ENCODE data around the gene PROC. TPM values are rescaled to one million over a fixed set of nuclear protein-coding genes. Genes with fewer than 3 reads are reported as not detected.

Gene PROC
- total RNA-seq = not detected
- 0.18 TPM for polyA plus RNA-seq
- long read RNA-seq, donor 1 = 0 reads
- long read RNA-seq, donor 2 = 0 reads
- long read RNA-seq, donor 3 = 0 reads
- long read RNA-seq, donor 4 = 0 reads

GRCh38 chr2:127418300-127419111 lies at the start of gene PROC:
Gene PROC, plus strand, starts transcription at chr2:127418427. Its CDS starts 1,516 bp downstream, at chr2:127419943.
- no peaks in the 10 kb centered on the region for H3K27me3 ChIP-seq (ENCODE audit: control insufficient read depth, insufficient read depth)
- H3K4me3 ChIP-seq (ENCODE audit: low read length) = no peak within 1 kb of the TSS
- no peaks in the 10 kb centered on the region for H3K9me3 ChIP-seq (ENCODE audit: control insufficient read depth, low read length)
- intact Hi-C loops (cut with DNase I) = loop anchor here in 2 of 4 donors (10.0 kb wide), 2 partner anchors 54 to 74 kb away; no protein-coding TSS in a partner anchor
- no peak for ATAC-seq
- H3K27ac ChIP-seq (ENCODE audit: low read length) = no peak within 1 kb of the TSS
- 92% methylated on average over 16 of the region's 16 CpGs for WGBS
- H3K4me1 ChIP-seq (ENCODE audit: control insufficient read depth, insufficient read depth, low read length) = peaks cover 4% of the 10 kb centered on the region
- no peak for DNase-seq

- H3K9me3 ChIP-seq (ENCODE audit: control insufficient read depth, low read length) = no peaks in the 10 kb centered on the region
- H3K4me1 ChIP-seq (ENCODE audit: control insufficient read depth, insufficient read depth, low read length) = peaks cover 5% of the 10 kb centered on the region
- ATAC-seq (no peak), DNase-seq (no peak)
- no peak overlapping the region for H3K27ac ChIP-seq (ENCODE audit: low read length)
- intact Hi-C loops (cut with DNase I) = no loop called here
- no peaks in the 10 kb centered on the region for H3K27me3 ChIP-seq (ENCODE audit: control insufficient read depth, insufficient read depth)
- H3K4me3 ChIP-seq (ENCODE audit: low read length) = no peak overlapping the region
- WGBS = 99% methylated on average over 10 of the region's 10 CpGs
These were observed 48.2 kb upstream of the PROC start for GRCh38 chr2:127370010-127370409.

GRCh38 chr2:127371037-127371436 lies 47.2 kb upstream of the PROC start:
- H3K27ac ChIP-seq (ENCODE audit: low read length) = no peak overlapping the region
- ATAC-seq = peak; percentile 50 to 89
- intact Hi-C loops (cut with DNase I) = no loop called here
- 67% methylated on average over 11 of the region's 11 CpGs for WGBS
- peak; percentile 62 to 88 (median 72) for DNase-seq
- H3K27me3 ChIP-seq (ENCODE audit: control insufficient read depth, insufficient read depth) = no peaks in the 10 kb centered on the region
- no peaks in the 10 kb centered on the region for H3K9me3 ChIP-seq (ENCODE audit: control insufficient read depth, low read length)
- H3K4me3 ChIP-seq (ENCODE audit: low read length) = no peak overlapping the region
- H3K4me1 ChIP-seq (ENCODE audit: control insufficient read depth, insufficient read depth, low read length) = no peaks in the 10 kb centered on the region

- H3K4me3 ChIP-seq (ENCODE audit: low read length) = no peak overlapping the region
- WGBS = 96% methylated on average over 5 of the region's 5 CpGs
- H3K4me1 ChIP-seq (ENCODE audit: control insufficient read depth, insufficient read depth, low read length) = no peaks in the 10 kb centered on the region
- no peaks in the 10 kb centered on the region for H3K27me3 ChIP-seq (ENCODE audit: control insufficient read depth, insufficient read depth)
- no peak overlapping the region for H3K27ac ChIP-seq (ENCODE audit: low read length)
- DNase-seq (no peak), ATAC-seq (no peak)
- intact Hi-C loops (cut with DNase I) = no loop called here
- H3K9me3 ChIP-seq (ENCODE audit: control insufficient read depth, low read length) = no peaks in the 10 kb centered on the region
These were observed 44.7 kb upstream of the PROC start for GRCh38 chr2:127373362-127374083.

- Histone ChIP-seq H3K9me3 (ENCODE audit: control insufficient read depth, low read length) (no peaks in the 10 kb centered on the region), H3K4me3 (ENCODE audit: low read length) (no peak overlapping the region), H3K4me1 (ENCODE audit: control insufficient read depth, insufficient read depth, low read length) (peaks cover 2% of the 10 kb centered on the region), H3K27ac (ENCODE audit: low read length) (no peak overlapping the region), H3K27me3 (ENCODE audit: control insufficient read depth, insufficient read depth) (no peaks in the 10 kb centered on the region)
- WGBS = 94% methylated on average over 8 of the region's 8 CpGs
- DNase-seq = no peak
- intact Hi-C loops (cut with DNase I) = no loop called here
- no peak for ATAC-seq
These were observed 42.0 kb upstream of the PROC start for GRCh38 chr2:127376257-127376656.

GRCh38 chr2:127377262-127377661 lies 41.0 kb upstream of the PROC start:
- H3K4me3 ChIP-seq (ENCODE audit: low read length) = no peak overlapping the region
- 89% methylated on average over 1 of the region's 1 CpG for WGBS
- ATAC-seq (no peak), DNase-seq (no peak)
- peaks cover 2% of the 10 kb centered on the region for H3K4me1 ChIP-seq (ENCODE audit: control insufficient read depth, insufficient read depth, low read length)
- H3K27ac ChIP-seq (ENCODE audit: low read length) = no peak overlapping the region
- H3K27me3 ChIP-seq (ENCODE audit: control insufficient read depth, insufficient read depth) = no peaks in the 10 kb centered on the region
- intact Hi-C loops (cut with DNase I) = no loop called here
- H3K9me3 ChIP-seq (ENCODE audit: control insufficient read depth, low read length) = no peaks in the 10 kb centered on the region

- H3K9me3 ChIP-seq (ENCODE audit: control insufficient read depth, low read length) = no peaks in the 10 kb centered on the region
- intact Hi-C loops (cut with DNase I) = no loop called here
- DNase-seq (no peak), ATAC-seq (no peak)
- H3K4me1 ChIP-seq (ENCODE audit: control insufficient read depth, insufficient read depth, low read length) = peaks cover 4% of the 10 kb centered on the region
- H3K27ac ChIP-seq (ENCODE audit: low read length) = no peak overlapping the region
- 85% methylated on average over 6 of the region's 6 CpGs for WGBS
- no peak overlapping the region for H3K4me3 ChIP-seq (ENCODE audit: low read length)
- H3K27me3 ChIP-seq (ENCODE audit: control insufficient read depth, insufficient read depth) = no peaks in the 10 kb centered on the region
These were observed 39.5 kb upstream of the PROC start for GRCh38 chr2:127378720-127379119.

- Histone ChIP-seq H3K4me1 (ENCODE audit: control insufficient read depth, insufficient read depth, low read length) (peaks cover 4% of the 10 kb centered on the region), H3K27me3 (ENCODE audit: control insufficient read depth, insufficient read depth) (no peaks in the 10 kb centered on the region), H3K27ac (ENCODE audit: low read length) (no peak overlapping the region), H3K9me3 (ENCODE audit: control insufficient read depth, low read length) (no peaks in the 10 kb centered on the region), H3K4me3 (ENCODE audit: low read length) (no peak overlapping the region)
- no peak for DNase-seq
- intact Hi-C loops (cut with DNase I) = no loop called here
- WGBS = 86% methylated on average over 4 of the region's 4 CpGs
- ATAC-seq = no peak
These were observed 38.4 kb upstream of the PROC start for GRCh38 chr2:127379712-127380355.

- no peak overlapping the region for H3K27ac ChIP-seq (ENCODE audit: low read length)
- ATAC-seq (no peak), DNase-seq (no peak)
- no peaks in the 10 kb centered on the region for H3K9me3 ChIP-seq (ENCODE audit: control insufficient read depth, low read length)
- peaks cover 4% of the 10 kb centered on the region for H3K4me1 ChIP-seq (ENCODE audit: control insufficient read depth, insufficient read depth, low read length)
- 71% methylated on average over 5 of the region's 5 CpGs for WGBS
- H3K27me3 ChIP-seq (ENCODE audit: control insufficient read depth, insufficient read depth) = no peaks in the 10 kb centered on the region
- no peak overlapping the region for H3K4me3 ChIP-seq (ENCODE audit: low read length)
- intact Hi-C loops (cut with DNase I) = no loop called here
These were observed 36.5 kb upstream of the PROC start for GRCh38 chr2:127381762-127382161.

GRCh38 chr2:127382831-127383230 lies 35.4 kb upstream of the PROC start:
- DNase-seq (no peak), ATAC-seq (no peak)
- intact Hi-C loops (cut with DNase I) = no loop called here
- H3K9me3 ChIP-seq (ENCODE audit: control insufficient read depth, low read length) = no peaks in the 10 kb centered on the region
- H3K4me1 ChIP-seq (ENCODE audit: control insufficient read depth, insufficient read depth, low read length) = peaks cover 4% of the 10 kb centered on the region
- no peak overlapping the region for H3K27ac ChIP-seq (ENCODE audit: low read length)
- 64% methylated on average over 3 of the region's 3 CpGs for WGBS
- no peaks in the 10 kb centered on the region for H3K27me3 ChIP-seq (ENCODE audit: control insufficient read depth, insufficient read depth)
- no peak overlapping the region for H3K4me3 ChIP-seq (ENCODE audit: low read length)

GRCh38 chr2:127384529-127384928 lies 33.7 kb upstream of the PROC start:
- H3K4me1 ChIP-seq (ENCODE audit: control insufficient read depth, insufficient read depth, low read length) = peaks cover 4% of the 10 kb centered on the region
- H3K27ac ChIP-seq (ENCODE audit: low read length) = no peak overlapping the region
- 89% methylated on average over 6 of the region's 6 CpGs for WGBS
- no peaks in the 10 kb centered on the region for H3K9me3 ChIP-seq (ENCODE audit: control insufficient read depth, low read length)
- no peak for DNase-seq
- intact Hi-C loops (cut with DNase I) = no loop called here
- no peaks in the 10 kb centered on the region for H3K27me3 ChIP-seq (ENCODE audit: control insufficient read depth, insufficient read depth)
- no peak overlapping the region for H3K4me3 ChIP-seq (ENCODE audit: low read length)
- no peak for ATAC-seq

All from right cardiac atrium (tissue), 5 donors.